ENCODE data around the gene MAP3K7. TPM values are rescaled to one million over a fixed set of nuclear protein-coding genes. Genes with fewer than 3 reads are reported as not detected.

MAP3K7 gene
- total RNA-seq, 1 donor from 2014 or later = 40.5 TPM

DNA sequence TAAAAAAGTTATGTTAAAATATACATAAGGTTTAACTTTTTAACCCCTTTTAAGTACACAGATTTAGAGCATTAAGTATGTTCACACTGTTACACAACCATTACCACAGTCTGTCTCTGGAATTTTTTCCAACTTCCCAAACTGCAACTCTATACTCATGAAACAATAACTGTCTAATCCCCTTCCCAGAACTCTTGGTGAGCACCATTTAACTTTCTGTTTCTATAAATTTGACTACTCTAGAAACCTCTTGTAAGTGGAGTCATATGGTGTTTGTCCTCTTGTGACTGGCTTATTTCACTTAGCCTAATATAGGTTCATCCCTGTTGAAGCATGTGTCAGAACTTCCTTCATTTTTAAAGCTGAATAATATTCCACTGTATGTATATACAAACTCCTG, 98.1 kb downstream of the MAP3K7 start:
- H3K27ac Mint-ChIP-seq (ENCODE audit: unreplicated experiment) = peak overlapping the region; percentile 57
- peaks cover 40% of the 10 kb centered on the region for H3K4me1 Mint-ChIP-seq (ENCODE audit: unreplicated experiment)

DNA sequence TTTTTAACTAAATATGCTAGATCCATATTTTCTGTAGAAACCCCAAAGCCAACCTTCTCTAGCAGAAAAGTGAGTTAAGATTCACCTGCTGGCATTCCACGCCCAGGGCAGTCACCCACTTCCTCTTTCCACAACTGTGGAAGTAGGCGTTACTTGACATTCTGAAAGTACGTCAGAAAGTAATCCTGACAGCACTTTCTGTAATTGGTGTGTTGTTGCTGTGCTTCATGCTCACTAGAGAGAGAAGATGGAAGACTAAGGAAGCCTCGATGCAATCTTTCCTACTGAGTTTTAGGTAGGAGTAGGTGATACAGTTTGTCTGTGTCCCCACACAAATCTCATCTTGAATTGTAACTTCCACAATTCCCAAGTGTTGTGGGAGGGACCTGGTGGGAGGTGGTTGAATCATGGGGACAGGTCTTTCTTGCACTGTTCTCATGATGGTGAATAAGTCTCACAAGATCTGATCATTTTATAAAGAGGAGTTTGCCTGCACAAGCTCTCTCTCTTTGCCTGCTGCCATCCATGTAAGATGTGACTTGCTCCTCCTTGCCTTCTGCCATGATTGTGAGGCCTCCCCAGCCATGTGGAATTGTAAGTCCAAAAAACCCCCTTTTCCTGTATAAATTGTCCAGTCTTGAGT, 101.1 kb downstream of the MAP3K7 start:
- Mint-ChIP-seq H3K9me3 (ENCODE audit: unreplicated experiment) (no peaks in the 10 kb centered on the region), H3K27ac (ENCODE audit: unreplicated experiment) (no peak overlapping the region), H3K4me3 (ENCODE audit: unreplicated experiment) (no peak overlapping the region), H3K36me3 (ENCODE audit: low read depth, unreplicated experiment) (no peaks in the 10 kb centered on the region), H3K27me3 (ENCODE audit: unreplicated experiment) (peaks cover 17% of the 10 kb centered on the region), H3K4me1 (ENCODE audit: unreplicated experiment) (peaks cover 42% of the 10 kb centered on the region)
- TF ChIP-seq, protein P1, sequence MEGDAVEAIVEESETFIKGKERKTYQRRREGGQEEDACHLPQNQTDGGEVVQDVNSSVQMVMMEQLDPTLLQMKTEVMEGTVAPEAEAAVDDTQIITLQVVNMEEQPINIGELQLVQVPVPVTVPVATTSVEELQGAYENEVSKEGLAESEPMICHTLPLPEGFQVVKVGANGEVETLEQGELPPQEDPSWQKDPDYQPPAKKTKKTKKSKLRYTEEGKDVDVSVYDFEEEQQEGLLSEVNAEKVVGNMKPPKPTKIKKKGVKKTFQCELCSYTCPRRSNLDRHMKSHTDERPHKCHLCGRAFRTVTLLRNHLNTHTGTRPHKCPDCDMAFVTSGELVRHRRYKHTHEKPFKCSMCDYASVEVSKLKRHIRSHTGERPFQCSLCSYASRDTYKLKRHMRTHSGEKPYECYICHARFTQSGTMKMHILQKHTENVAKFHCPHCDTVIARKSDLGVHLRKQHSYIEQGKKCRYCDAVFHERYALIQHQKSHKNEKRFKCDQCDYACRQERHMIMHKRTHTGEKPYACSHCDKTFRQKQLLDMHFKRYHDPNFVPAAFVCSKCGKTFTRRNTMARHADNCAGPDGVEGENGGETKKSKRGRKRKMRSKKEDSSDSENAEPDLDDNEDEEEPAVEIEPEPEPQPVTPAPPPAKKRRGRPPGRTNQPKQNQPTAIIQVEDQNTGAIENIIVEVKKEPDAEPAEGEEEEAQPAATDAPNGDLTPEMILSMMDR (IDR thresholded peaks at IDR 0.05; ENCODE audit: unreplicated experiment) = no peak
- DNase-seq (ENCODE audit: low spot score) = no peak

More for the DNA sequence above, 98.1 kb downstream of the MAP3K7 start:
- H3K36me3 Mint-ChIP-seq (ENCODE audit: low read depth, unreplicated experiment) = no peaks in the 10 kb centered on the region
- TF ChIP-seq, protein P1 (IDR thresholded peaks at IDR 0.05; ENCODE audit: unreplicated experiment) = no peak
- DNase-seq (ENCODE audit: low spot score) = no peak
- peaks cover 11% of the 10 kb centered on the region for H3K27me3 Mint-ChIP-seq (ENCODE audit: unreplicated experiment)
- H3K9me3 Mint-ChIP-seq (ENCODE audit: unreplicated experiment) = no peaks in the 10 kb centered on the region
- no peak overlapping the region for H3K4me3 Mint-ChIP-seq (ENCODE audit: unreplicated experiment)

DNA sequence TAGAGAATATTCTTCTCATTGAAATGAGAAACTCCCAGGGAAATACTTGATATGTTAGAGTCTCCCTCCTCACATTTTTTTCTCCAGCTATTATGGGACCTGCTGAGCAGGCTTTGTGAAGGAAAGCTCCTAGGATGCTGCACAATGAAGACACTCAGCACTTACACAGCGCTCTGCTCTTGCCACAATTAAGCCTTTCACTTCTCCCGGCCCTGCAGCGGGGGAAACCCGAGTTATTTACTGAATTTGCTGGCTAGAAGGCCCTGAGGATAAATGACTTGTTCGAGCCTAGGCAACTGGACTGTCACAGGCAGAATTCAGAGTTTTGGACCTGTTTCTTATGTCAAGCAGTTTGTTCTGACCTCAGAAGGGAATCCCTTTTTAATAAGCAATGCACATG, 102.0 kb downstream of the MAP3K7 start:
- H3K36me3 Mint-ChIP-seq (ENCODE audit: low read depth, unreplicated experiment) = no peaks in the 10 kb centered on the region
- no peak for DNase-seq (ENCODE audit: low spot score)
- TF ChIP-seq, protein P1 (IDR thresholded peaks at IDR 0.05; ENCODE audit: unreplicated experiment) = no peak
- no peak overlapping the region for H3K27ac Mint-ChIP-seq (ENCODE audit: unreplicated experiment)
- no peaks in the 10 kb centered on the region for H3K9me3 Mint-ChIP-seq (ENCODE audit: unreplicated experiment)
- H3K4me1 Mint-ChIP-seq (ENCODE audit: unreplicated experiment) = peaks cover 43% of the 10 kb centered on the region
- H3K4me3 Mint-ChIP-seq (ENCODE audit: unreplicated experiment) = no peak overlapping the region
- H3K27me3 Mint-ChIP-seq (ENCODE audit: unreplicated experiment) = peaks cover 17% of the 10 kb centered on the region

DNA sequence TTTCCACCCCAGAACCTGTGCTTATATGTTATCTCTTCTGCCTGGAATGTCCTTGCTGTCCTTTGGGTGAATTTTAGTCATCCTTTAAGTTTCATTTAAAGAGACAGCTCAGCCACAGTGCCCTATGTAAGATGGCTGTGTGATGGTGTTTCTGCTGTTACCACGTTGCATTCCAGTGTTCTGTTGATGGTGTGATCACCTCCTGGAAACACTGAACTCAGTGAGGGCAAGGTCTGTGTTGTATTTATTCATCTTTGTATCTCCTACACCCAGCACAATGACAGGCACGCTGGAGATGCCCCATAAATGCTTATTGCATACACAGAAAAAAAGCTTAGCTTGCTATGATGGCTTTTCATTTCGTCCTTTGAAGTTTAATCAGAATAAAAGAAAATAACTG, 102.5 kb downstream of the MAP3K7 start:
- H3K9me3 Mint-ChIP-seq (ENCODE audit: unreplicated experiment) = no peaks in the 10 kb centered on the region
- no peak overlapping the region for H3K4me3 Mint-ChIP-seq (ENCODE audit: unreplicated experiment)
- H3K27me3 Mint-ChIP-seq (ENCODE audit: unreplicated experiment) = peaks cover 17% of the 10 kb centered on the region
- TF ChIP-seq, protein P1 (IDR thresholded peaks at IDR 0.05; ENCODE audit: unreplicated experiment) = no peak
- no peak overlapping the region for H3K27ac Mint-ChIP-seq (ENCODE audit: unreplicated experiment)
- no peaks in the 10 kb centered on the region for H3K36me3 Mint-ChIP-seq (ENCODE audit: low read depth, unreplicated experiment)
- no peak for DNase-seq (ENCODE audit: low spot score)
- peaks cover 40% of the 10 kb centered on the region for H3K4me1 Mint-ChIP-seq (ENCODE audit: unreplicated experiment)

DNA sequence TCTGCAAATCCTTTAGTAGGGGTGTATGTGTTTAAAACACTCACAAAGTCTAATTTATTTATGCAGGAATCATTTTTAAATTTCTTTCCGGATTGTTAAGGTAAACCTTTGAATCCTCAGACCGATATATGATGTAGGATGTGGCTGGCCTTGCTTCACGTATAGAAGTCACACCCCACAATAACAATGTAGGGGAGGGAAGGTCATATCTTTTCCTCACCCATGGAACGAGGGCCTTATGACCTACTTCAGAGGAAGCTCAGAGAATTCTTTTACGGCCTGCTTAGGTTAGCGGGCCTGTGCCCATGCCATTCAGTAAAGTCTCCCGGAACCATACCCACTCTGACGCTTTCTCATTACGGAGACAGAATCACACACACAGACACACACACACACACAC, 102.9 kb downstream of the MAP3K7 start:
- H3K4me1 Mint-ChIP-seq (ENCODE audit: unreplicated experiment) = peaks cover 37% of the 10 kb centered on the region
- no peak overlapping the region for H3K4me3 Mint-ChIP-seq (ENCODE audit: unreplicated experiment)
- TF ChIP-seq, protein P1 (IDR thresholded peaks at IDR 0.05; ENCODE audit: unreplicated experiment) = no peak
- H3K27ac Mint-ChIP-seq (ENCODE audit: unreplicated experiment) = no peak overlapping the region
- H3K9me3 Mint-ChIP-seq (ENCODE audit: unreplicated experiment) = no peaks in the 10 kb centered on the region
- no peak for DNase-seq (ENCODE audit: low spot score)
- H3K36me3 Mint-ChIP-seq (ENCODE audit: low read depth, unreplicated experiment) = no peaks in the 10 kb centered on the region
- H3K27me3 Mint-ChIP-seq (ENCODE audit: unreplicated experiment) = peaks cover 17% of the 10 kb centered on the region
